SIG-M5 treated with dmso at 0.1 percent for 504 hours (cell line): ENCODE measurements around the gene IFNL4.
A peak's percentile ranks its signal among the peaks of the same experiment; 100 is the strongest.
"Not testable (repeated sequence)": the region's sequence is repeated elsewhere in the genome, so short reads cannot be mapped to it uniquely, and the experiment has no call there.

Experiments used
- DNase-seq: peaks from one replicate; lab custom pipeline; 2025; ENCODE audit not compliant: unreplicated experiment; lab: John Stamatoyannopoulos, UW

The IFNL4 gene

GRCh38 chr19:39230096-39230764, 18.4 kb downstream of the IFNL4 start:
- DNase-seq, result no peak

- peak; percentile 37 for DNase-seq
These were observed 23.7 kb downstream of the IFNL4 start for GRCh38 chr19:39224910-39225309.

DNA sequence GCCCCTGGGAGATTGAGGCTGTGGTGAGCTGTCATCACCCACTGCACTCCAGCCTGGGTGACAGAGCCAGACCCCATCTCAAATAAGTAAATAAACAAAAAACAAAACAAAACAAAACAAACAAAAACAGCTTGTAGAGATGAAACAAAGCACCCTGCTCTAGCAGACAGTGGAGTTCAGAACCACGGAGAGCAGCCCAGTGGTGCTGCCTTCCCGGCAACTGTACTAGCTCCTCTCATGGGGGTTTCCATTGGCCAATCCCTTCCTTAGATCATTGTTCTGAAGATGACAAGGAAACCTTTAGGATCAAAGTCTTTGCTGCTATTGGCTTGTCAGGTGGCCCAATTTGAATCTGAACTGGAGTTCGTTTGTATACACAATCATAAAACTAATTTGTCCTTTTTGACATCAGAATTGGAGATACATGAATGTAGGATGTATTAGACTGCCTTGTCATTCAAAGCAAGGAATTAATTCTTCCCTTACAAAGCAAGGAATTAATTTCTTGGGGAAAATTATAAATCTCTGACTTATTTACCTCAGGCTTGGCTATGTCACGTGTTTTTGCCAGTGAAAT, 24.9 kb downstream of the IFNL4 start:
- peak; percentile 15 for DNase-seq

DNA sequence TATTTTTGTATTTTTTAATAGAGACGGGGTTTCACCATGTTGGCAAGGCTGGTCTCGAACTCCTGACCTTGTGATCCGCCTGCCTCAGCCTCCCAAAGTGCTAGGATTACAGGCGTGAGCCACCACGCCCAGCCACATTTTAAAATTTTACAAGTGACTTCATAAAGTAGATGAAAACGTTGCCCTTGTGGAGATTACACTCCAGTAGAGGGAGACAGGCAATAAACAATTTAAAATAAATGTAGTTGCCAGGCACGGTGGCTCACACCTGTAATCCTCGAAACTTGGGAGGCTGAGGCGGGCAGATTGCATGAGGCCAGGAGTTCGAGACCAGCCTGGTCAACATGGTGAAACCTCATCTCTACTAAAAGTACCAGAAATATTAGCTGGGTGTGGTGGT, 29.5 kb downstream of the IFNL4 start:
- DNase-seq, result not testable (repeated sequence)

GRCh38 chr19:39218230-39219007, 30.2 kb downstream of the IFNL4 start:
- DNase-seq, result no peak

- no peak for DNase-seq
These were observed 31.6 kb downstream of the IFNL4 start for GRCh38 chr19:39217094-39217493.

DNA sequence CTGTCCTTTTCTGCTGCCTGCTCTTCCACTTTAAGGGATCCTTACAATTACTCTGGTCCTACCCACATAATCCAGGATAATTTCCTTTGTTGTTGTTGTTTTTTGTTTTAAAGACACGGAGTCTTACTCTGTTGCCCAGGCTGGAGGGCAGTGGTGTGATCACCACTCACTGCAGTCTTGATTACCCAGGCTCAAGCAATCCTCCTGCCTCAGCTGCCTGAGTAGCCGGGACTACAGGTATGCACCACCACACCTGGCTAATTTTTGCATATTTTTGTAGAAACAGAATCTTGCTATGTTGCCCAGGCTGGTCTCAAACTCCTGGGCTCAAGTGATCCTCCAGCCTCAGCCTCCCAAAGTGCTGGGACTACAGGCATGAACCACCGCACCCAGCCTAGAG, 33.3 kb downstream of the IFNL4 start:
- DNase-seq, result not testable (repeated sequence)

- no peak for DNase-seq
These were observed 36.3 kb downstream of the IFNL4 start for GRCh38 chr19:39212375-39212742.

DNA sequence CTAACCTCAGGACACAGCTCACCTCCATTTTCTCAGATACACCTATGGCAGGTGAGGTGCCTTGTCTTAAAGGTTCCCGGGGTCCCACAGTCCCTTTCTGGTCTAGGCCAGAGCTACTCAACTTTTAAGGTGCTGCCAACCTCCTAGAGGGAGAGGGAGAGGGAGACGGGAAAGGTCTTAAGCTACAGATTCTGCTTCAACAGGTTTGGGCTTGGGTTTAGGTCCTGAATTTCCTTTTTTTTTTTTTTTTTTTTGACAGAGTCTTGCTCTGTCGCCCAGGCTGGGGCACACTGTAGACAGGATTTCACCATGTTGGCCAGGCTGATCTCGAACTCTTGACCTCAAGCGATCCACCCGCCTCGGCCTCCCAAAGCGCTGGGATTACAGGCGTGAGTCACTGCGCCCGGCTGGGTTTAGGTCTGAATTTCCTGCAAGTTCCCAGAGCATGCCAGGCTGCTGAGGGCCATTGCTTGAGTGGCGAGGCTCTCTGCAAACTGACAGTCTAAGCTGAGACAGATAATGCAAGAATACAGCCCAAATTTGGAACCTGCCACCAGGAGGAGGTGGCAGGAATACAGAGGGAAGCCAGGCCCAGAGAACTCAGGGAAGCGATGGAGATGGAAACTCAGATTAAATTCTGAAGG, 36.8 kb downstream of the IFNL4 start:
- no peak for DNase-seq

DNA sequence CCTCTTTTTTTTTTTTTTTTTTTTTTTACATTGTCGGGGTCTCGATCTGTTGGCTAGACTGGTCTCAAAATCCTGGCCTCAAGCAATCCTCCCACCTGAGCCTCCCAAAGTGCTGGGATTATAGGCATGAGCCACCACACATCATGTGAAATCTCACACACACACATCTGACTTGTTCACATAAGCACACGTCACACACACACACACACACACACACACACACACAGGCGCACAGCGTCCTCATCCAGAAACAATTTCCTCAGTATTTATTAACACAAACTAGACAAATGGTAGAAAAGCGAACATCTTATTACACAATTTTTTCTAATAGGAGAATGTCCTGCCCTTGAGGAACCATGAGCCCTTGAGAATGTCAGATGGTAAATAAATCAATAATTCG, 39.5 kb downstream of the IFNL4 start:
- no peak for DNase-seq

DNA sequence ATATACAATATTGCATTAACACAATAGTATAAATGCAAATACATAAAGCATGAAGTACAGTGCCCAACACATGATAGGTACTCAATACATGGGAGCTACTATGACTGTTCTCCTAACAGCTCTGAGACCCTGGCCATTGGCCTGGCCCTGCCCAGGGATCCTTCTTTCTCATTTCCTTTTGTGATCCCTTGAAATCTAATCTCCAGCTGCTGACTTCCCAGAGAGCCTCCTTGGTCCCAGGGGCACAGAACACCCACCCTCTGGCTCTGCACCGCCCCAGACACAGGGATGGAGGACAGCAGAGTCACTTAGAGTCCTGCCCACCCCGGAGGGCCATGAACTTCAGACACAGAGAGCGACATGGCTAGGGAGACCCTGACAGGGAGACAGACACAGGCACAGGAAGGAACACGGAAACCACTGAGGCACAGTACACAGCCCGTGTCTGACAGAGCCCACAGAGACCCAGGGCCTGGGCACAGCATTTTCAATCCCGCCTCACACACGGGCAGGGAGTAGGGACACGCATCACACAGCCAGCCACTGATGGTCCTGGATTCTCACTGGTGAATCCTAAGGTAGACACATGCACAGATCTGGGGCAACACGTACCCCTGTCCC, 40.4 kb downstream of the IFNL4 start:
- no peak for DNase-seq

GRCh38 chr19:39207293-39207836, 41.3 kb downstream of the IFNL4 start:
- no peak for DNase-seq

GRCh38 chr19:39206122-39206521, 42.5 kb downstream of the IFNL4 start:
- DNase-seq, result no peak

DNA sequence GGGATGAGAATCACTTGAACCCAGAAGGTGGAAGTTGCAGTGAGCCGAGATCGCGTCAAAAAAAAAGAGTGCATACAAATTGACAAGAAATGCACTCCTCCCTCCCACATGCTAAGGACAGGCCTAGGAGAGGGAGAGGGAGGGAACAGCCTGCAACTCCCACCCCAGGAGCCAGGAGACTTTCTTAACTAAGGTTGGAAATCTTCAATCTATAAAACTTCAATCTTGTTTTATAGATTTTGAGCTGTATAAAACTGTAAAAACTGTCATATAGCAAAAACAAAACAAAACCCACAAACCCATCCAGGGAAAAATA, 43.2 kb downstream of the IFNL4 start:
- no peak for DNase-seq

DNA sequence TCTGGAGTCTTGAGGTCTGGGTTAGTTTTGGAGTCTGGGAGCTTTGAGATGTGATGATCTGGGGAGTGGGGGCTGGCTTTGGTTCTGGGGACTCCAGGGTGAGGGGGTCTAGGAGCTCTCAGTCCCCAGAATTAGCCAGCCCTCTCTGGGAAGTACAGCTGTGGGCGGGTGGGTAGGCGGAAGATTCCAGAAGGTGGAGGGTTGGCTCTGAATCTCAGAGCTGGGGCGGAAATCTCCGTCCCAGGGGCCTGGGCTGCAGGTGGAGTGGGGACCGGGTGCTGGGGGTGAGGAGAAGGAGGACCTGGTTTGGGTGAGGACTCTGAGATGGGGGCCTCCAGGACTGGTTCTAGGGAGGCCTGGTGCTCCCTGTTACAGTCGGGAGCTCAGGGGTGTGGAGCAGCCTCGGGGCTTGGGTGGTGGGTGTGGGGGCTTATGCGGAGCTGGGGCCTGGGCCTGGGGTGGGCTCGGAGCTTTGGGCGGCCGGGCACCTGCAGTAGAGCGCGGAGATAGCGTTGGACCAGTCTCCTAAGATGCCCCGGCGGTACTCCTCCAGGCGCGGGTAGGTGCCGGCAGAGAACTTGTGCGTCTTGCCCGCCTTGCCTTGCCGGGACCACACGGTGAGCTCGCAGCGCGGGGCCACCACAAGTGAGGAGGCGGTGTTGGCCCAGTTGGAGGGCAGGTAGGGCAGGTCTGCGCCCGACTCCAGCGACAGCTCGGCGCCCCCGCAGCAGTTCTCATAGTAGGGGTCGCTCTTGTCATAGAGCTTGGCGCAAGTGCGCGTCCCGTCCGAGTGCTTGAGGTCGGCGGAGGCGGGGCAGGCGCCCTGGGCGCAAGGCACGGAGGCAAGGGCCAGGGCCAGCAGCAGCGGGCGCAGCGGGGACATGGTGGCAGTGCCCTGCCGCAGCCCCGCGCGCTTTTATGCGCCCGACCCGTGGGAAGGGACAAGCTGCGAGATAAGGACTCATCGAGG, 45.0 kb downstream of the IFNL4 start, which contains the start of gene SYCN:
Gene SYCN, minus strand, starts transcription at position 892 of the 970 bp plus-strand sequence. Its CDS starts 9 bp downstream, at position 883.
- no peak for DNase-seq

- no peak for DNase-seq
These were observed 45.7 kb downstream of the IFNL4 start for GRCh38 chr19:39202998-39203355.

GRCh38 chr19:39200803-39201115, 47.9 kb downstream of the IFNL4 start:
- no peak for DNase-seq

DNA sequence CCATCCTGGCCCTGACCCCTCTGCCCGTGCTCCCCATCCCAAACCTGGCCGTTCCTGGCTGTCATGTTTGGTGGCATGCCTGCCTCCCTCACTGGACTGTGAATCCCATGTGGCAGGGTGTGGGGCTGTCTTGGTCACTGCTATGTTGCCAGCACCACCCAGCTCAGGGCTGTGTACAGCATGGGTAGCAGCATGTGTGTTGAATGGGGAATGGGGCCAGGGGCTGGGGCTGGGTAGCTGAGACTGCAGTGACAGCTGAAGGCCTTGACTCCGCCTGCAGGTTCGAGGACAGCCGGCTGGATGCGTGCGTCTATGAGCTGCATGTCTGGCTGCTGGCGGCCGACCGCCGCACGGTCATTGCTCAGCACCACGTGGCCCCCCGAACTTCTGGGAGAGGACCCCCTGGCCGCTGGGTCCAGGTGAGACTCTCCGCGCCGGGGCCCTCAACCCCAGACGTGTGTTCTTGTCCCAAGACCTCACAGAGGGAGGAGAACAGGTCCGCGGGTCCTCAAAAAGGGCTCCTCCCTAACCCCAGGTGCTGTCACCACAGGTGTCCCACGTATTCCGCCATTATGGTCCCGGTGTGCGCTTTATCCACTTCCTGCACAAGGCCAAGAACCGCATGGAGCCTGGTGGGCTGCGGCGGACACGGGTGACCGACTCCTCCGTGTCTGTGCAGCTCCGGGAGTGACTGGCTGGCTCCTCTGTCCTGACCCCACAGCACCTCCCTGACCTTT, 48.4 kb downstream of the IFNL4 start:
- DNase-seq, result no peak

- no peak for DNase-seq
These were observed 49.6 kb downstream of the IFNL4 start for GRCh38 chr19:39199025-39199424.

DNA sequence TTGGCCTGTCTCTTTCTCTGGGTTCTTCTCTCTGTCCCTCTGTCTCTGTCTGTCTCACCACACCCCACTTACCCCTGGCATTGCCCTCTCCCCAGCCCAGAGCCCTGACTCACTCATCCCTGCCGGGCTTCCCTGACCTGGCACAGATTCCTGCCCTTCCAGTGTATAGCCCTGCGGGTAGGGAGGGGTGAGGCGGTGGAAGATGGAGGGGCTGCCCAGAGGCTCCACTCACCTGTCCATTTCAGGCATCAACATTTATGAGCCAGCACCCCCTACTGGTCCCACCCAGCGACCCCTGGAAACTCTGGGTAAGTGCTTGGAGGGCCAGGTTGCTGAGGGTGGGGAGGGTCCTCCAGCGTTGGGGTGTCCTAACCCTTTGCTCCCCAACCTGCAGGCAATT, 50.8 kb downstream of the IFNL4 start:
- no peak for DNase-seq
